ENCODE data around the gene GPR161. TPM values are rescaled to one million over a fixed set of nuclear protein-coding genes. Genes with fewer than 3 reads are reported as not detected.

Gene GPR161
- total and polyA plus RNA-seq, 9 donors = 7.4 to 23.4 (median 16.1) TPM

DNA sequence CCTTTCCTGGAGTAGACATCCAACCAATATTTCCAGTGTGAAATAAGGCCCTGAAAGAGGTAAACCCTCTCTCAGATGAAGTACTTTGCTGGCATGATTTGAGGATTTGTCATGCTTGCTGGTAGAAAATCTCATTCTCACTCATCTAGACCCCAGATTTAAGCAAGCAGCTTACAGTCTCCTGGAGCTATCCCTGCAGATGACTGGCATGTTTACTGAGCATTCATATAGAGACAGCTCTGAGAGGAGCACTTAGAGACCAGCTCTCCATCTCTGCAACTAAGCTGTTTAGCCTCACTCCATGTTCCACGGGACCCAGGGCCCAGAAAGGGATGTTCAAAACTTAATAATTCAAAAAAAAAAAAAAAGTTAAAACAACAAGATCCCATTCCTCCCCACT is 34.2 kb downstream of the GPR161 start:
- intact Hi-C loops (cut with DNase I) = no loop called here
- DNase-seq = no peak
- H3K4me3 ChIP-seq = no peak overlapping the region
- TF ChIP-seq CTCF (IDR thresholded peaks at IDR 0.05) (no peak), POLR2A (IDR thresholded peaks at IDR 0.05) (no peak), EP300 (IDR thresholded peaks at IDR 0.05) (no peak)
- no peaks in the 10 kb centered on the region for H3K9me3 ChIP-seq
- H3K36me3 ChIP-seq = no peaks in the 10 kb centered on the region
- H3K4me1 ChIP-seq (ENCODE audit: insufficient read depth) = no peaks in the 10 kb centered on the region
- 68 to 78% (median 73%) methylated on average over 1 of the region's 1 CpG for WGBS, 3 donors
- no peak overlapping the region for H3K27ac ChIP-seq
- H3K27me3 ChIP-seq = no peaks in the 10 kb centered on the region

- H3K4me1 ChIP-seq (ENCODE audit: insufficient read depth) = no peaks in the 10 kb centered on the region
- WGBS, 3 donors = 89 to 94% (median 94%) methylated on average over 8 of the region's 8 CpGs
- no peaks in the 10 kb centered on the region for H3K9me3 ChIP-seq
- no peak for DNase-seq
- intact Hi-C loops (cut with DNase I) = no loop called here
- no peak overlapping the region for H3K4me3 ChIP-seq
- TF ChIP-seq CTCF (IDR thresholded peaks at IDR 0.05) (no peak), POLR2A (IDR thresholded peaks at IDR 0.05) (no peak), EP300 (IDR thresholded peaks at IDR 0.05) (no peak)
- H3K36me3 ChIP-seq = no peaks in the 10 kb centered on the region
- H3K27me3 ChIP-seq = no peaks in the 10 kb centered on the region
- no peak overlapping the region for H3K27ac ChIP-seq
Measured at GRCh38 chr1:168101336-168101735, 35.4 kb downstream of the GPR161 start.

DNA sequence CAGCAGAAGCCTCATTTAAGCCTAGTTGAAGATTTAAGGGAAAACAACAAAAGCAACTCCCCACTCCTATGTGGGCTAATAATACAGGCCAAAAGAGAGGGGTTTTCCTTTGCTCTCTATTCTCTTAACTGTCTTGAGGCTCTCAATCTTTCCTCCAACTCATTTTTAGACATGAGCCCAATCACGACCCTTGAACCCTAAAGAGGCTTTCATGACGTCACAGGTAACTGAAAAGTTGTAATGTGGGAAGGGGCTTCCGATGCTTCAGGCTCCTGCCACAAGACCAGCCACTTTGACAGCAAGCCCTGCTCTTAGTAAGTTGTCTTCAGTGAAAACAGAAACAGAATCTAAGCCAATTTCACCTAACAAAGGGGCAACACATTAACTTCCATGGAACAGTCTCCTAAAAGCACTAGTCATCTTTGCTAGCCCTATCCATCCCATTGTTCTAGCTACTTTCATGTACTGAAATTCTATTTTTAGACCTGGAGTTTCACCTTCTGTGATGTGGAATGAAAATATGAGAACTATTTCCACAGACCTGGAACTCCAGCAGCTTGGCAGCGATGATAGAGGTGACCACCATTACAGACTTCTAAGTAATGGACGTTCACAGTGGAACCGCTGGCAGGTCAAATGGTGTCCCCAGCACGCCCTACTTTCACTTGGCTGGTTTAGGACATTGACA is 36.3 kb downstream of the GPR161 start:
- H3K27ac ChIP-seq = no peak overlapping the region
- no peaks in the 10 kb centered on the region for H3K4me1 ChIP-seq (ENCODE audit: insufficient read depth)
- WGBS, 3 donors = 90 to 94% (median 91%) methylated on average over 7 of the region's 7 CpGs
- intact Hi-C loops (cut with DNase I) = no loop called here
- no peaks in the 10 kb centered on the region for H3K9me3 ChIP-seq
- H3K27me3 ChIP-seq = no peaks in the 10 kb centered on the region
- TF ChIP-seq POLR2A (IDR thresholded peaks at IDR 0.05) (no peak), CTCF (IDR thresholded peaks at IDR 0.05) (no peak), EP300 (IDR thresholded peaks at IDR 0.05) (no peak)
- no peak overlapping the region for H3K4me3 ChIP-seq
- no peak for DNase-seq
- H3K36me3 ChIP-seq = no peaks in the 10 kb centered on the region

- no peak for TF ChIP-seq POLR2A (IDR thresholded peaks at IDR 0.05)
- no peak for TF ChIP-seq CTCF (IDR thresholded peaks at IDR 0.05)
- TF ChIP-seq EP300 (IDR thresholded peaks at IDR 0.05) = no peak
- Histone ChIP-seq H3K4me1 (ENCODE audit: insufficient read depth) (no peaks in the 10 kb centered on the region), H3K36me3 (no peaks in the 10 kb centered on the region), H3K27me3 (no peaks in the 10 kb centered on the region), H3K27ac (no peak overlapping the region), H3K9me3 (no peaks in the 10 kb centered on the region), H3K4me3 (no peak overlapping the region)
- 41 to 57% (median 47%) methylated on average over 7 of the region's 7 CpGs for WGBS, 3 donors
- no peak for DNase-seq
- intact Hi-C loops (cut with DNase I) = no loop called here
Measured at GRCh38 chr1:168099337-168099801, 37.4 kb downstream of the GPR161 start.
